ENCODE measurements around the gene RAET1E. TPM values are rescaled to one million over a fixed set of nuclear protein-coding genes. Genes with fewer than 3 reads are reported as not detected.

RAET1E gene
- total and polyA plus RNA-seq, 8 donors: 0.20 to 0.69 (median 0.50) TPM

GRCh38 chr6:149859938-149860337, 38.0 kb downstream of the RAET1E start:
- H3K9me3 ChIP-seq: no peaks in the 10 kb centered on the region
- H3K4me1 ChIP-seq: peaks cover 18 to 42% of the 10 kb centered on the region in 2 donors
- H3K36me3 ChIP-seq: no peaks in the 10 kb centered on the region
- DNase-seq (no peak), ATAC-seq (no peak)
- peaks cover 0 to 20% of the 10 kb centered on the region in 2 donors for H3K27me3 ChIP-seq
- no peak for TF ChIP-seq CTCF (IDR thresholded peaks at IDR 0.05)
- intact Hi-C loops (cut with DNase I): no loop called here
- no peak overlapping the region for H3K4me3 ChIP-seq
- H3K27ac ChIP-seq: no peak overlapping the region

GRCh38 chr6:149859368-149859767, 38.5 kb downstream of the RAET1E start:
- no peak for ATAC-seq
- H3K36me3 ChIP-seq: no peaks in the 10 kb centered on the region
- peak in 1 of 4 donors; percentile 66 for DNase-seq
- H3K27me3 ChIP-seq: peaks cover 0 to 20% of the 10 kb centered on the region in 2 donors
- peaks cover 17 to 41% of the 10 kb centered on the region in 2 donors for H3K4me1 ChIP-seq
- intact Hi-C loops (cut with DNase I): no loop called here
- H3K27ac ChIP-seq: no peak overlapping the region
- TF ChIP-seq CTCF (IDR thresholded peaks at IDR 0.05): no peak
- no peaks in the 10 kb centered on the region for H3K9me3 ChIP-seq
- H3K4me3 ChIP-seq: no peak overlapping the region

GRCh38 chr6:149857541-149857940, 40.4 kb downstream of the RAET1E start:
- peaks cover 18 to 39% of the 10 kb centered on the region in 2 donors for H3K4me1 ChIP-seq
- no peaks in the 10 kb centered on the region for H3K36me3 ChIP-seq
- DNase-seq (no peak), ATAC-seq (no peak)
- H3K4me3 ChIP-seq: no peak overlapping the region
- peaks cover 0 to 6% of the 10 kb centered on the region in 2 donors for H3K27me3 ChIP-seq
- intact Hi-C loops (cut with DNase I): no loop called here
- H3K9me3 ChIP-seq: no peaks in the 10 kb centered on the region
- TF ChIP-seq CTCF (IDR thresholded peaks at IDR 0.05): no peak
- no peak overlapping the region for H3K27ac ChIP-seq

- Histone ChIP-seq H3K27me3 (no peaks in the 10 kb centered on the region), H3K27ac (peak overlapping the region in 1 of 2 donors; percentile 11), H3K4me3 (no peak overlapping the region), H3K36me3 (no peaks in the 10 kb centered on the region), H3K9me3 (no peaks in the 10 kb centered on the region), H3K4me1 (peaks cover 27 to 41% of the 10 kb centered on the region in 2 donors)
- no peak for ATAC-seq
- TF ChIP-seq CTCF (IDR thresholded peaks at IDR 0.05): no peak
- no peak for DNase-seq
- intact Hi-C loops (cut with DNase I): no loop called here
Measured at GRCh38 chr6:149856256-149856994, 41.5 kb downstream of the RAET1E start.

GRCh38 chr6:149855741-149856140, 42.2 kb downstream of the RAET1E start:
- Histone ChIP-seq H3K9me3 (no peaks in the 10 kb centered on the region), H3K4me3 (no peak overlapping the region), H3K27me3 (no peaks in the 10 kb centered on the region), H3K27ac (peak overlapping the region; percentile 31 to 62), H3K36me3 (no peaks in the 10 kb centered on the region), H3K4me1 (peaks cover 28 to 38% of the 10 kb centered on the region in 2 donors)
- intact Hi-C loops (cut with DNase I): no loop called here
- DNase-seq (no peak), ATAC-seq (no peak)
- TF ChIP-seq CTCF (IDR thresholded peaks at IDR 0.05): no peak

Data from left lung (tissue), 10 donors.